HepG2 (cell line): ENCODE measurements around the gene HES1. TPM values are rescaled to one million over a fixed set of nuclear protein-coding genes. Genes with fewer than 3 reads are reported as not detected.

Experiments
- AGO1 ChIP-seq: fragments of 200-400 bp; formaldehyde crosslinking; IDR thresholded peaks from 2 replicates; pipeline ENCODE4 v1.6.1; 2017; ENCODE audit warnings: mild to moderate bottlenecking, low read depth, low read length, moderate library complexity; ENCODE audit not compliant: poor library complexity, severe bottlenecking
- DNMT1 ChIP-seq: sonication (generic); formaldehyde crosslinking; IDR thresholded peaks from 2 replicates; pipeline ENCODE4 v1.5.1; 2020; ENCODE audit warnings: mild to moderate bottlenecking, missing genetic modification reagents
- ELF3 ChIP-seq: IDR thresholded peaks from 2 replicates; pipeline ENCODE4 v1.6.1; 2016; ENCODE audit warnings: missing genetic modification reagents, missing compliant biosample characterization
- ETV5 ChIP-seq: IDR thresholded peaks from 2 replicates; pipeline ENCODE4 v1.6.1; 2018; ENCODE audit warnings: missing biosample characterization, missing genetic modification reagents, inconsistent platforms, borderline replicate concordance
- FOXK1 ChIP-seq: sonication (generic); formaldehyde crosslinking; IDR thresholded peaks from 2 replicates; pipeline ENCODE4 v1.4.0; 2020; ENCODE audit warnings: low read depth, missing genetic modification reagents, borderline replicate concordance
- GMEB2 ChIP-seq: IDR thresholded peaks from 2 replicates; pipeline ENCODE4 v1.6.1; 2016; ENCODE audit warnings: missing biosample characterization, missing genetic modification reagents, low read depth
- SALL1 ChIP-seq: sonication (generic); formaldehyde crosslinking; IDR thresholded peaks from 2 replicates; pipeline ENCODE4 v1.8.0; 2022; ENCODE audit warnings: mild to moderate bottlenecking, missing genetic modification reagents
- SYNCRIP ChIP-seq: fragments of 200-400 bp; formaldehyde crosslinking; IDR thresholded peaks from 2 replicates; pipeline ENCODE4 v1.6.1; 2018; ENCODE audit warnings: mild to moderate bottlenecking, low read depth, low read length; ENCODE audit not compliant: insufficient read depth
- TMF1 ChIP-seq: sonication (generic); formaldehyde crosslinking; IDR thresholded peaks from 2 replicates; pipeline ENCODE4 v1.8.1; 2022; ENCODE audit warnings: low read depth, missing genetic modification reagents
- ZFP36 ChIP-seq: fragments of 150-350 bp; IDR thresholded peaks from 2 replicates; pipeline ENCODE4 v1.6.1; 2018; ENCODE audit warnings: borderline replicate concordance, low read length, low read depth; ENCODE audit not compliant: partially characterized antibody
- ZFP36L2 ChIP-seq: sonication (generic); formaldehyde crosslinking; IDR thresholded peaks from 2 replicates; pipeline ENCODE4 v1.4.0; 2020; ENCODE audit warnings: missing genetic modification reagents
- ZNF317 ChIP-seq: sonication (generic); formaldehyde crosslinking; IDR thresholded peaks from 2 replicates; pipeline ENCODE4 v1.5.0; 2020; ENCODE audit warnings: mild to moderate bottlenecking, missing genetic modification reagents
- ZNF44 ChIP-seq: sonication (generic); formaldehyde crosslinking; IDR thresholded peaks from 2 replicates; pipeline ENCODE4 v1.5.1; 2020; ENCODE audit warnings: mild to moderate bottlenecking, missing genetic modification reagents
- ZNF614 ChIP-seq: IDR thresholded peaks from 2 replicates; pipeline ENCODE4 v1.6.1; 2018; ENCODE audit warnings: missing biosample characterization, missing genetic modification reagents, inconsistent platforms, borderline replicate concordance
- ZNF670 ChIP-seq: sonication (generic); formaldehyde crosslinking; IDR thresholded peaks from 2 replicates; pipeline ENCODE4 v1.8.0; 2022; ENCODE audit warnings: mild to moderate bottlenecking, missing genetic modification reagents, borderline replicate concordance
- ZNF891 ChIP-seq: sonication (generic); formaldehyde crosslinking; IDR thresholded peaks from 2 replicates; pipeline ENCODE4 v1.5.0; 2020; ENCODE audit warnings: mild to moderate bottlenecking, missing genetic modification reagents
- polyA plus RNA-seq, 8 experiments: library from polyadenylated mRNA; depleted of rRNA in 3 of 8; stranded (reverse) in 7 of 8; unstranded in 1 of 8; fragments of >200 nt; fragmentation: Illumina TruSeq in 4 of 8; extraction: Trizol in 4 of 8; gene quantifications; 2 replicates each; pipeline versions ENCODE4 v1.2.1 to v1.2.3, GENCODE V29; 2011 to 2016; ENCODE audit warnings: low read depth in 4 of 8, missing spikeins in 1 of 8, mixed read lengths in 1 of 8; ENCODE audit not compliant: insufficient read depth in 1 of 8
- total RNA-seq, 5 experiments: library from RNA; depleted of rRNA; stranded (reverse); fragments of >200 nt; fragmentation: Illumina TruSeq; extraction: Trizol; gene quantifications; 2 replicates each; pipeline ENCODE4 v1.2.3, GENCODE V29; 2016; ENCODE audit warnings: low read depth in 1 of 5
- TF ChIP-seq, protein P1 (sequence below): IDR thresholded peaks from 2 replicates; pipeline ENCODE4 v1.6.1; 2016; ENCODE audit warnings: missing genetic modification reagents, missing compliant biosample characterization
- TF ChIP-seq, protein P2 (sequence below): sonication (generic); formaldehyde crosslinking; IDR thresholded peaks from 2 replicates; pipeline ENCODE4 v1.5.0; 2020; ENCODE audit warnings: mild to moderate bottlenecking, missing genetic modification reagents
- TF ChIP-seq, protein P3 (sequence below): sonication (generic); formaldehyde crosslinking; IDR thresholded peaks from 2 replicates; pipeline ENCODE4 v1.5.0; 2020; ENCODE audit warnings: mild to moderate bottlenecking, missing genetic modification reagents, moderate library complexity
- TF ChIP-seq, protein P4 (sequence below): sonication (generic); formaldehyde crosslinking; IDR thresholded peaks from 2 replicates; pipeline ENCODE4 v1.4.0; 2020; ENCODE audit warnings: missing genetic modification reagents, borderline replicate concordance

The HES1 gene
- total and polyA plus RNA-seq, 2 of the 13 experiments (the other 11 are each of a cell fraction or from before 2014, with no cell fraction given): 15.4 to 19.8 TPM

GRCh38 chr3:194095464-194095863 lies 40.5 kb upstream of the HES1 start (continued):
- no peak for TF ChIP-seq GMEB2
- TF ChIP-seq ZNF891 (CRISPR knock-in tag): 0 out of 2 replicates have a peak, but pooled peaks have one; percentile 43
- TF ChIP-seq, protein P1, sequence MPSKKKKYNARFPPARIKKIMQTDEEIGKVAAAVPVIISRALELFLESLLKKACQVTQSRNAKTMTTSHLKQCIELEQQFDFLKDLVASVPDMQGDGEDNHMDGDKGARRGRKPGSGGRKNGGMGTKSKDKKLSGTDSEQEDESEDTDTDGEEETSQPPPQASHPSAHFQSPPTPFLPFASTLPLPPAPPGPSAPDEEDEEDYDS: no peak
- no peak for TF ChIP-seq AGO1
- 0 out of 2 replicates have a peak, but pooled peaks have one; percentile 9 for TF ChIP-seq SALL1
- TF ChIP-seq ZNF670 (CRISPR knock-in tag): no peak
- TF ChIP-seq, protein P2, sequence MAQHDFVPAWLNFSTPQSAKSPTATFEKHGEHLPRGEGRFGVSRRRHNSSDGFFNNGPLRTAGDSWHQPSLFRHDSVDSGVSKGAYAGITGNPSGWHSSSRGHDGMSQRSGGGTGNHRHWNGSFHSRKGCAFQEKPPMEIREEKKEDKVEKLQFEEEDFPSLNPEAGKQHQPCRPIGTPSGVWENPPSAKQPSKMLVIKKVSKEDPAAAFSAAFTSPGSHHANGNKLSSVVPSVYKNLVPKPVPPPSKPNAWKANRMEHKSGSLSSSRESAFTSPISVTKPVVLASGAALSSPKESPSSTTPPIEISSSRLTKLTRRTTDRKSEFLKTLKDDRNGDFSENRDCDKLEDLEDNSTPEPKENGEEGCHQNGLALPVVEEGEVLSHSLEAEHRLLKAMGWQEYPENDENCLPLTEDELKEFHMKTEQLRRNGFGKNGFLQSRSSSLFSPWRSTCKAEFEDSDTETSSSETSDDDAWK: no peak
- no peak for TF ChIP-seq TMF1 (CRISPR knock-in tag)
- no peak for TF ChIP-seq DNMT1
- 0 out of 2 replicates have a peak, but pooled peaks have one; percentile 36 for TF ChIP-seq ELF3 (CRISPR knock-in tag)
- no peak for TF ChIP-seq SYNCRIP
- TF ChIP-seq ETV5 (CRISPR knock-in tag): peak; percentile 15; the same call in 1 of the 2 replicates
- TF ChIP-seq ZFP36L2: no peak
- TF ChIP-seq, protein P3, sequence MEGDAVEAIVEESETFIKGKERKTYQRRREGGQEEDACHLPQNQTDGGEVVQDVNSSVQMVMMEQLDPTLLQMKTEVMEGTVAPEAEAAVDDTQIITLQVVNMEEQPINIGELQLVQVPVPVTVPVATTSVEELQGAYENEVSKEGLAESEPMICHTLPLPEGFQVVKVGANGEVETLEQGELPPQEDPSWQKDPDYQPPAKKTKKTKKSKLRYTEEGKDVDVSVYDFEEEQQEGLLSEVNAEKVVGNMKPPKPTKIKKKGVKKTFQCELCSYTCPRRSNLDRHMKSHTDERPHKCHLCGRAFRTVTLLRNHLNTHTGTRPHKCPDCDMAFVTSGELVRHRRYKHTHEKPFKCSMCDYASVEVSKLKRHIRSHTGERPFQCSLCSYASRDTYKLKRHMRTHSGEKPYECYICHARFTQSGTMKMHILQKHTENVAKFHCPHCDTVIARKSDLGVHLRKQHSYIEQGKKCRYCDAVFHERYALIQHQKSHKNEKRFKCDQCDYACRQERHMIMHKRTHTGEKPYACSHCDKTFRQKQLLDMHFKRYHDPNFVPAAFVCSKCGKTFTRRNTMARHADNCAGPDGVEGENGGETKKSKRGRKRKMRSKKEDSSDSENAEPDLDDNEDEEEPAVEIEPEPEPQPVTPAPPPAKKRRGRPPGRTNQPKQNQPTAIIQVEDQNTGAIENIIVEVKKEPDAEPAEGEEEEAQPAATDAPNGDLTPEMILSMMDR (CRISPR knock-in tag): 0 out of 2 replicates have a peak, but pooled peaks have one; percentile 16
- no peak for TF ChIP-seq ZNF614
- TF ChIP-seq ZFP36: no peak
- TF ChIP-seq, protein P4, sequence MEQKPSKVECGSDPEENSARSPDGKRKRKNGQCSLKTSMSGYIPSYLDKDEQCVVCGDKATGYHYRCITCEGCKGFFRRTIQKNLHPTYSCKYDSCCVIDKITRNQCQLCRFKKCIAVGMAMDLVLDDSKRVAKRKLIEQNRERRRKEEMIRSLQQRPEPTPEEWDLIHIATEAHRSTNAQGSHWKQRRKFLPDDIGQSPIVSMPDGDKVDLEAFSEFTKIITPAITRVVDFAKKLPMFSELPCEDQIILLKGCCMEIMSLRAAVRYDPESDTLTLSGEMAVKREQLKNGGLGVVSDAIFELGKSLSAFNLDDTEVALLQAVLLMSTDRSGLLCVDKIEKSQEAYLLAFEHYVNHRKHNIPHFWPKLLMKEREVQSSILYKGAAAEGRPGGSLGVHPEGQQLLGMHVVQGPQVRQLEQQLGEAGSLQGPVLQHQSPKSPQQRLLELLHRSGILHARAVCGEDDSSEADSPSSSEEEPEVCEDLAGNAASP (CRISPR knock-in tag): no peak
- no peak for TF ChIP-seq ZNF44 (CRISPR knock-in tag)
- no peak for TF ChIP-seq ZNF317 (CRISPR knock-in tag)
- TF ChIP-seq FOXK1 (CRISPR knock-in tag): no peak
